GM12878 (cell line): ENCODE results near the gene YARS2. TPM values are rescaled to one million over a fixed set of nuclear protein-coding genes. Genes with fewer than 3 reads are reported as not detected.

Experiments used
- CBFB ChIP-seq: IDR thresholded peaks from 2 replicates; pipeline ENCODE4 v1.6.1; 2016; ENCODE audit warnings: antibody characterized with exemption, low read depth
- CHD1 ChIP-seq: IDR thresholded peaks from 2 replicates; pipeline ENCODE4 v1.6.1; 2012; ENCODE audit warnings: low read depth, low read length, improper control_type of control experiment
- HCFC1 ChIP-seq: fragments of 150-350 bp; IDR thresholded peaks from 2 replicates; pipeline ENCODE4 v1.6.1; 2014; ENCODE audit warnings: low read length
- JUNB ChIP-seq: IDR thresholded peaks from 2 replicates; pipeline ENCODE4 v1.6.1; 2016; ENCODE audit warnings: antibody characterized with exemption, mild to moderate bottlenecking
- NFXL1 ChIP-seq: fragments of 450-650 bp; IDR thresholded peaks from 2 replicates; pipeline ENCODE4 v1.6.1; 2017; ENCODE audit warnings: antibody characterized with exemption, mild to moderate bottlenecking, borderline replicate concordance
- PAX5 ChIP-seq: IDR thresholded peaks from 2 replicates; pipeline ENCODE4 v1.6.1; 2011; ENCODE audit warnings: low read depth, low read length, borderline replicate concordance
- PML ChIP-seq: IDR thresholded peaks from 2 replicates; pipeline ENCODE4 v1.6.1; 2012; ENCODE audit warnings: low read length, inconsistent platforms
- POLR2AphosphoS2 ChIP-seq: IDR thresholded peaks from 2 replicates; pipeline ENCODE4 v1.6.1; 2011; ENCODE audit warnings: low read depth, mild to moderate bottlenecking, low read length, improper control_type of control experiment, moderate library complexity
- RELA ChIP-seq: fragments of 450-650 bp; IDR thresholded peaks from 2 replicates; pipeline ENCODE4 v1.8.0; 2014; ENCODE audit warnings: borderline replicate concordance; ENCODE audit not compliant: partially characterized antibody
- RUNX3 ChIP-seq: IDR thresholded peaks from 2 replicates; pipeline ENCODE4 v1.6.1; 2012; ENCODE audit warnings: low read length, inconsistent platforms
- SIN3A ChIP-seq: IDR thresholded peaks from 2 replicates; pipeline ENCODE4 v1.6.1; 2012; ENCODE audit warnings: low read depth, low read length, improper control_type of control experiment
- TCF12 ChIP-seq: IDR thresholded peaks from 2 replicates; pipeline ENCODE4 v1.6.1; 2011; ENCODE audit warnings: low read depth, mild to moderate bottlenecking, low read length
- TCF7 ChIP-seq: IDR thresholded peaks from 2 replicates; pipeline ENCODE4 v1.6.1; 2014; ENCODE audit warnings: antibody characterized with exemption, borderline replicate concordance
- ZNF217 ChIP-seq: fragments of 450-650 bp; IDR thresholded peaks from 2 replicates; pipeline ENCODE4 v1.6.1; 2017; ENCODE audit warnings: antibody characterized with exemption, mild to moderate bottlenecking
- polyA plus RNA-seq, 11 experiments: library from polyadenylated mRNA; depleted of rRNA in 4 of 11; unstranded in 6 of 11; stranded (reverse) in 5 of 11; fragments of >200 nt; fragmentation: Nextera tagmentation in 4 of 11; fragmentation: Illumina TruSeq in 1 of 11; extraction: Ambion mirVana in 4 of 11; extraction: Trizol in 1 of 11; gene quantifications; 1 replicate in 1 of 11; 2 replicates in 10 of 11; pipeline versions ENCODE4 v1.2.1 to v1.2.3, GENCODE V29; 2011 to 2016; ENCODE audit warnings: inconsistent platforms in 2 of 11, missing spikeins in 2 of 11, low read depth in 1 of 11
- total RNA-seq, 4 experiments: library from RNA; depleted of rRNA in 3 of 4; stranded (reverse); fragments of >200 nt in 3 of 4; fragmentation: Illumina TruSeq in 1 of 4; extraction: Trizol in 1 of 4; gene quantifications; 2 replicates each; pipeline versions ENCODE4 v1.2.1 to v1.2.3, GENCODE V29; 2013 to 2021
- TF ChIP-seq, protein P1 (sequence below): fragments of 450-650 bp; IDR thresholded peaks from 2 replicates; pipeline ENCODE4 v1.6.1; 2017; ENCODE audit warnings: mild to moderate bottlenecking, moderate library complexity
- TF ChIP-seq, protein P2 (sequence below): fragments of 150-350 bp; IDR thresholded peaks from 2 replicates; pipeline ENCODE4 v1.6.1; 2014; ENCODE audit warnings: mild to moderate bottlenecking, low read depth, low read length

The YARS2 gene
- total and polyA plus RNA-seq, 10 of the 15 experiments (the other 5 are each of a cell fraction or from before 2014, with no cell fraction given) = 13.4 to 46.7 (median 29.6) TPM

DNA sequence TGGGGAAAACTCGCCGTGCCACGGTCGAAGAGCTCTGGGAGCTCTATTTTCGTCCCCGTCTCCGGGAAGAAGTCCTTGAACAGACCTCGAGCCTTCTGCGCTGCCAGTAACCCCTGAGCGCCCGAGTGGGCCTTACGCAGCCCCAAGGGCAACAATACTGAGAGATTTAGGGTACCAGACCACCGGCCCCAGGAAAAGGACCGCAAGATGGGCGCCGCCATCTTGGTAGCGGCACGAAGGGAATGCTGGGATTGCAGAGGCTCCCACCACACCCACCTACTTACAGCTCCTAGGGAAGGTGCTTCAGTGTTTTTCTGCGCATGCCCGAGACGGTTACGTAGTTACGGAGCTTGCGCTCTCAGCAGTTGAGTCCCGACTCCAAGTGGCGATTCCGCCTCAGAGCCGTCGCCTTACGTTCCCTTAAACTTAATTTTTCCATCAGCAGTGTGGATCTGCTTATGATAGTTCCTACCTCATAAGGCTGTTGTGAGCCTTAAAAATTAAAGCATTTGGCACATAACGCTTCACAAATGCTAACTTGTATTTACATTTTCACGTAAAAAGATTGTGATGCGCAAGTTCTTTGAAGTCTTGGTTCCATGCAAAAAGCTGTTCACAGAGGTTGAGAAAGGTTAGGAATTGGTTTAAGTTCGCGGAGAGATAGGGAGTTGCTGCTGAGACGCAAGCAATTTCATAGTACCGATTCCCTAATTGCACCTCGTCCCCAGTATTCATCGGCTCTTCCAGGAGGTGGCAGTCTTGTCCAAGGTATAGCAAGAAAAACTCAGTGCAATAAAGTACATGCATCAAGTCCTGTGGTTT is at the start of gene YARS2 (continued):
- TF ChIP-seq POLR2AphosphoS2 = no peak
- no peak for TF ChIP-seq CHD1
- TF ChIP-seq, protein P1, sequence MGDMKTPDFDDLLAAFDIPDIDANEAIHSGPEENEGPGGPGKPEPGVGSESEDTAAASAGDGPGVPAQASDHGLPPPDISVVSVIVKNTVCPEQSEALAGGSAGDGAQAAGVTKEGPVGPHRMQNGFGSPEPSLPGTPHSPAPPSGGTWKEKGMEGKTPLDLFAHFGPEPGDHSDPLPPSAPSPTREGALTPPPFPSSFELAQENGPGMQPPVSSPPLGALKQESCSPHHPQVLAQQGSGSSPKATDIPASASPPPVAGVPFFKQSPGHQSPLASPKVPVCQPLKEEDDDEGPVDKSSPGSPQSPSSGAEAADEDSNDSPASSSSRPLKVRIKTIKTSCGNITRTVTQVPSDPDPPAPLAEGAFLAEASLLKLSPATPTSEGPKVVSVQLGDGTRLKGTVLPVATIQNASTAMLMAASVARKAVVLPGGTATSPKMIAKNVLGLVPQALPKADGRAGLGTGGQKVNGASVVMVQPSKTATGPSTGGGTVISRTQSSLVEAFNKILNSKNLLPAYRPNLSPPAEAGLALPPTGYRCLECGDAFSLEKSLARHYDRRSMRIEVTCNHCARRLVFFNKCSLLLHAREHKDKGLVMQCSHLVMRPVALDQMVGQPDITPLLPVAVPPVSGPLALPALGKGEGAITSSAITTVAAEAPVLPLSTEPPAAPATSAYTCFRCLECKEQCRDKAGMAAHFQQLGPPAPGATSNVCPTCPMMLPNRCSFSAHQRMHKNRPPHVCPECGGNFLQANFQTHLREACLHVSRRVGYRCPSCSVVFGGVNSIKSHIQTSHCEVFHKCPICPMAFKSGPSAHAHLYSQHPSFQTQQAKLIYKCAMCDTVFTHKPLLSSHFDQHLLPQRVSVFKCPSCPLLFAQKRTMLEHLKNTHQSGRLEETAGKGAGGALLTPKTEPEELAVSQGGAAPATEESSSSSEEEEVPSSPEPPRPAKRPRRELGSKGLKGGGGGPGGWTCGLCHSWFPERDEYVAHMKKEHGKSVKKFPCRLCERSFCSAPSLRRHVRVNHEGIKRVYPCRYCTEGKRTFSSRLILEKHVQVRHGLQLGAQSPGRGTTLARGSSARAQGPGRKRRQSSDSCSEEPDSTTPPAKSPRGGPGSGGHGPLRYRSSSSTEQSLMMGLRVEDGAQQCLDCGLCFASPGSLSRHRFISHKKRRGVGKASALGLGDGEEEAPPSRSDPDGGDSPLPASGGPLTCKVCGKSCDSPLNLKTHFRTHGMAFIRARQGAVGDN = peak; percentile 95
- 0 out of 2 replicates have a peak, but pooled peaks have one; percentile 32 for TF ChIP-seq PAX5
- TF ChIP-seq RELA = no peak
- TF ChIP-seq HCFC1 = peak; percentile 55; the same call in 1 of the 2 replicates
- no peak for TF ChIP-seq JUNB
- peak; percentile 75 for TF ChIP-seq RUNX3
- 0 out of 2 replicates have a peak, but pooled peaks have one; percentile 9 for TF ChIP-seq TCF12
- TF ChIP-seq PML = peak; percentile 83
- no peak for TF ChIP-seq SIN3A
- TF ChIP-seq, protein P2, sequence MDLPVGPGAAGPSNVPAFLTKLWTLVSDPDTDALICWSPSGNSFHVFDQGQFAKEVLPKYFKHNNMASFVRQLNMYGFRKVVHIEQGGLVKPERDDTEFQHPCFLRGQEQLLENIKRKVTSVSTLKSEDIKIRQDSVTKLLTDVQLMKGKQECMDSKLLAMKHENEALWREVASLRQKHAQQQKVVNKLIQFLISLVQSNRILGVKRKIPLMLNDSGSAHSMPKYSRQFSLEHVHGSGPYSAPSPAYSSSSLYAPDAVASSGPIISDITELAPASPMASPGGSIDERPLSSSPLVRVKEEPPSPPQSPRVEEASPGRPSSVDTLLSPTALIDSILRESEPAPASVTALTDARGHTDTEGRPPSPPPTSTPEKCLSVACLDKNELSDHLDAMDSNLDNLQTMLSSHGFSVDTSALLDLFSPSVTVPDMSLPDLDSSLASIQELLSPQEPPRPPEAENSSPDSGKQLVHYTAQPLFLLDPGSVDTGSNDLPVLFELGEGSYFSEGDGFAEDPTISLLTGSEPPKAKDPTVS = no peak
- TF ChIP-seq ZNF217 = no peak; the same call in 1 of the 2 replicates
- TF ChIP-seq TCF7 = no peak
- TF ChIP-seq CBFB = peak; percentile 52; the same call in 1 of the 2 replicates
- no peak for TF ChIP-seq NFXL1
